ENCODE results near the gene TIGD3.

The TIGD3 gene

GRCh38 chr11:65404638-65405339 is 50.2 kb downstream of the TIGD3 start:
- DNase-seq (ENCODE audit: low read depth), result no peak
- no peak overlapping the region for H3K4me3 ChIP-seq (ENCODE audit: low read depth, low read length)
- TF ChIP-seq CTCF (IDR thresholded peaks at IDR 0.05; ENCODE audit: low read depth, low read length) (no peak), POLR2A (IDR thresholded peaks at IDR 0.05; ENCODE audit: extremely low read depth, insufficient read length) (no peak), MYC (IDR thresholded peaks at IDR 0.05; ENCODE audit: low read depth, low read length) (no peak)
- TF ChIP-seq, protein P1, sequence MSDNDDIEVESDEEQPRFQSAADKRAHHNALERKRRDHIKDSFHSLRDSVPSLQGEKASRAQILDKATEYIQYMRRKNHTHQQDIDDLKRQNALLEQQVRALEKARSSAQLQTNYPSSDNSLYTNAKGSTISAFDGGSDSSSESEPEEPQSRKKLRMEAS (IDR thresholded peaks at IDR 0.05; ENCODE audit: low read depth, low read length), result no peak
